WTC11 (cell line): ENCODE results near the gene NAGLU.

Experiments used
- FOXK1 ChIP-seq: sonication (generic); formaldehyde crosslinking; IDR thresholded peaks from 2 replicates; pipeline ENCODE4 v1.8.0; 2022; ENCODE audit warnings: mild to moderate bottlenecking, moderate library complexity, missing genetic modification reagents
- IRF2 ChIP-seq: sonication (generic); formaldehyde crosslinking; IDR thresholded peaks from 2 replicates; pipeline ENCODE4 v1.8.0; 2022; ENCODE audit warnings: low read depth, missing genetic modification reagents, borderline replicate concordance
- TF ChIP-seq, protein P1 (sequence below): sonication (generic); formaldehyde crosslinking; IDR thresholded peaks from 2 replicates; pipeline ENCODE4 v1.8.0; 2022; ENCODE audit warnings: mild to moderate bottlenecking, missing genetic modification reagents

DNA sequence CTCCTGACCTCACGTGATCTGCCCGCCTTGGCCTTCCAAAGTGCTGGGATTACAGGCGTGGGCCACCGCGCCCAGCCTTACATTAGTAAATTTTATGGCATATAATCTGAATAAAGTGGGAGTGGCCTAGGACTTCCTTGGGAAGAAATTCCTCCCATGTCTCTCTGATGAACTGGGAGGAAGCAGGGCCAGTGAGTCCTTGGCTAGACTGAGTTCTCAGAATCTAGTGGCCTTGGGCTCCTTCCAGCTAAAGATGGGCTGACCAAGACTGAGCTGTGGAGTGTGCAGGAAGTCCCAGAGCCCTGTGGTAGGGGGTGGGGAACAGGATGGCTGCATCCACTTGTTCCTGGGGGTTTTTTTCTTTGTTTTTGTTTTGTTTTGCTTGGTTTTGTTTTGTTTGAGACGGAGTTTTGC lies 10.0 kb upstream of the NAGLU start:
- TF ChIP-seq, protein P1, sequence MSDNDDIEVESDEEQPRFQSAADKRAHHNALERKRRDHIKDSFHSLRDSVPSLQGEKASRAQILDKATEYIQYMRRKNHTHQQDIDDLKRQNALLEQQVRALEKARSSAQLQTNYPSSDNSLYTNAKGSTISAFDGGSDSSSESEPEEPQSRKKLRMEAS (CRISPR knock-in tag), result no peak
- TF ChIP-seq IRF2 (no peak), FOXK1 (no peak)
